ENCODE results near the gene SDK2.

Gene SDK2

GRCh38 chr17:73632513-73632912 is 11.7 kb downstream of the SDK2 start:
- no peak for DNase-seq (ENCODE audit: low read depth)

- no peak for DNase-seq (ENCODE audit: low read depth)
Observed at GRCh38 chr17:73630965-73631595, 13.2 kb downstream of the SDK2 start.

GRCh38 chr17:73630531-73630930 is 13.7 kb downstream of the SDK2 start:
- DNase-seq (ENCODE audit: low read depth): no peak

DNA sequence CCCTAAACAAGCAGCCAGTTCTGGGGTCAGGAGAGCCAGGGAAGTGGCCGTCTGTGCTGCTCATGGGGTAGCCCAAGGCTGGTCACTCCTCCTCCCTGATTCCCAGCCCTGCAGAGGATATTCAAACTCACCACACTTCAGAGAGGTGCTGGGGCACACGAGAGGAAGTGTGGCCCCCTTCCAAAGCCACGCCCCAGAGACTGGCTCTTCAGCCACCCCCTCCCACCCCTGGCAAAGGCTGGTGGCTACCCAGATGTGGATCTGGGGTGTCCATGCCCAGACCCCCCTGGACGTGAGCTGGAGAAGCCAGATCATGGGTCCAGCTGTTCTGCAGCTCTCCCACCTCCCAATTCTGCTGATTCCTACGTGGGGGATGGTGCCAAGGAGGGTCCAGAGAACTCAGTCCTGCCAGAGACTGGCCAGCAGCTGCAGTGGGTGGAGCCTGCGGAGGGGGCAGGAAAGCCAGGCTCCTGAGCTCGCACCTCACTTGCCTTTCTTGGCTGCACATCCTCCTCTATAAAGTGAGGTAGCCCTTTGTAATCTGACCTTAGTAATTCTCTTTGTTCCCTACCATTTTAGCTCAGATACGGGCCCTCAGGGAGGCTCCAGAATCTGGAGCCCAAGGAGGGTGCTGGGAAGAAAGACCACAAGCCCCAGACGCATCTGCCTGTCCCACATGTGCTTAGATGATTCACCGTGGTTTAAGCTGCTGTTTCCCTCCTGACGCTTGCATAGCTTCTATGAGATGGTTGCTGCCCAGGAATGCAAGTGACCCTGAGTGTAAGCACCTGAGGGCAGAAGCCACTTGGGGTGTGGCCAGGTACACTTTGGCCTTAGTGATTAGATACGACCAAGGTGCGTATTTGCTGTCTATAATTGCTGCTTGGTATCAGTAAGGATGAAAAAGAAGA is 15.3 kb downstream of the SDK2 start:
- DNase-seq (ENCODE audit: low read depth): no peak

- DNase-seq (ENCODE audit: low read depth): no peak
Observed at GRCh38 chr17:73625991-73626673, 18.1 kb downstream of the SDK2 start.

GRCh38 chr17:73625006-73625405 is 19.2 kb downstream of the SDK2 start:
- DNase-seq (ENCODE audit: low read depth): no peak

DNA sequence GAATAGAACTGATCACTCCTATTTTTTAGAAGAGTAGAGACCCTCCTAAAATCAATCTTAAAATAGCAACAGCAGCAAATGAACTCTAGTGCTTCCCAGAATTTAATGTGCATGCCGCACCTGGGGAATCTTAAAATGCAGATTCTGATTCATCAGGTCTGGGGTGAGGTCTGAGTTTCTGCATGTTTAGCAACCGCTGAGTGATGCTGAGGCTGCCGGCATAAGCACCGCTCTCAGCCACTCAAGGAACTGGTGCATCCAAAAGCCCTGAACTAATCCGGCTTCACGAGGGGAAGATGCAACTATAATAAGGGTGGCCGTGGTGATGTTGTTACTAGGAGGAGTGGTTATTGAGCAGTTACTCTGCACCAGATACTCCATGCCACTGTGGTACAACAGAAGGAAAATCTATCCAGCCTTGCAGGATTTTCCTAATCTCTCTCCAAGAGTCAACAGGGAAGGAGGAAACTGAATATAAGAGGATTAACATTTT is 19.7 kb downstream of the SDK2 start:
- DNase-seq (ENCODE audit: low read depth): no peak

- DNase-seq (ENCODE audit: low read depth): no peak
Observed at GRCh38 chr17:73623818-73624217, 20.4 kb downstream of the SDK2 start.

GRCh38 chr17:73623247-73623646 is 21.0 kb downstream of the SDK2 start:
- no peak for DNase-seq (ENCODE audit: low read depth)

- DNase-seq (ENCODE audit: low read depth): no peak
Observed at GRCh38 chr17:73622381-73622780, 21.9 kb downstream of the SDK2 start.

DNA sequence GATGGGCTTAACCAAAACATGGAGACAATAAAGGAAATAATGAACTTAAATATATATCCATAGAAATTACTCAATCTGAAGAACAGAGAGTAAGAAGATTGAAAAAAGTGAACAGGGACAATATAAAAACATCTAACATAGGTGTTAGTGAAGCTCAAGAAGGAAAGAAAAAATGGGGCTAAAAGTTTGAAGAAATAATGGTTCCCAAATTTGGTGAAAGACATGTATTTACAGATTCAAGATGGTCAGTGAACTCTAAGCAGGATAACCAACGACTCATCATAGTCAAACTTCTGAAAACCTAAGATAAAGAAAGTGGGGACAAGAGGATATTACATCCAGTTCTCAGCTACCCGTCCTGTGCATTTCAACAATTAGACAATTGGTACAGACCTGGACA is 22.6 kb downstream of the SDK2 start:
- no peak for DNase-seq (ENCODE audit: low read depth)

DNA sequence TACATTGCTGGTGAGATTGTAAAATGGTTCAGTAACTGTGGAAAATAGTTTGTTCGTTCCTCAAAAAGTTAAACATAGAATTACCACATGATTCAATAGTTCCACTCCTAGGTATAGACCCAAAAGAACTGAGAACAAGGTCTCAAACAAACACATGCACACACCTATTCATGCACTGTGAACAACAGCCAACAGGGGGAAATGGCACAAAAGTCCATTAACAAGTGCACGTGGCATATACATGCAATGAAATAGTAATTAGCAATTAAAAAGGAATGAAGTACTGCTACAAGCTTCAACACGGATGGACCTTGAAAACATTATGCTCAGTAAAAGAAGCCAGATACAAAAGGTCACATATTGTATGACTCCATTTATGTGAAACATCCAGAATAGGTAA is 23.8 kb downstream of the SDK2 start:
- DNase-seq (ENCODE audit: low read depth): no peak

GRCh38 chr17:73617501-73617900 is 26.7 kb downstream of the SDK2 start:
- DNase-seq (ENCODE audit: low read depth): no peak

- no peak for DNase-seq (ENCODE audit: low read depth)
Observed at GRCh38 chr17:73616873-73617404, 27.3 kb downstream of the SDK2 start.

DNA sequence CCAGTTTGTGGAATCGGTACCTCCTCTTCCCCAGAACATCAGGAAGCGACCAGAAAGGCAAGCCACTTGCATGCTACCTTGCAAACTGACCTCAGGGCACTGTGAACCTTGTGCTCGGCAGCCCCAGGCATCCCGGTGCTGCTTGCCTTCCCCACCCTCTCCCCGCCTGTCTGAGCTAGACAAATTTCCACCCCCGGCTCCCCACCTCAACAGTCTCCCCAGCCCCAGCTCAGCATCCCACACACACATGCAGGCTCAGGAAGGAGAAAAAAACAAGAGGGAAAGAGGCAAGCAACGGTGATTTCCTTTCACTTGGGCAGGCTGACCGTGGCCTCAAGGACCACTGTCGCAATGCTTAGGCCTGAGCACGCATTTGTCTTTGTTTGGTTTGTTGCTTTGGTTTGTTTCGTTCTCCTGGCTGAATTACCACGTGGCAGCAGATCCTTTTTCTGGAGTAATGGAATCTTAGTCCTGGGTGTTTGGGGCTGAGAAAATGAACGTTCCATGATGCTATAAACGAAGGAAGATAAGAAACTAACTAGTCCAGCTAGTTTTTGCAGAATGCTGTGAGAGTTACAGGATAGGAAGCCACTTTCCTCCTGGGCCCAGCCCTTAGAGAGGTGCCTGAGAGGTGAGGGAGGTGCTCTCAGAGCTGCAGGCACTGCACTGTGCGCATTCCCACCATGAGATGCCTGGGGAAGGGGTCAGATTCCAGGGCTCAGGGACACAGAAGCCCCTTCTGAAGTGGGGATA is 27.9 kb downstream of the SDK2 start:
- DNase-seq (ENCODE audit: low read depth): no peak

GRCh38 chr17:73614256-73614655 is 30.0 kb downstream of the SDK2 start:
- no peak for DNase-seq (ENCODE audit: low read depth)

GRCh38 chr17:73613271-73614233 is 30.7 kb downstream of the SDK2 start:
- no peak for DNase-seq (ENCODE audit: low read depth)

DNA sequence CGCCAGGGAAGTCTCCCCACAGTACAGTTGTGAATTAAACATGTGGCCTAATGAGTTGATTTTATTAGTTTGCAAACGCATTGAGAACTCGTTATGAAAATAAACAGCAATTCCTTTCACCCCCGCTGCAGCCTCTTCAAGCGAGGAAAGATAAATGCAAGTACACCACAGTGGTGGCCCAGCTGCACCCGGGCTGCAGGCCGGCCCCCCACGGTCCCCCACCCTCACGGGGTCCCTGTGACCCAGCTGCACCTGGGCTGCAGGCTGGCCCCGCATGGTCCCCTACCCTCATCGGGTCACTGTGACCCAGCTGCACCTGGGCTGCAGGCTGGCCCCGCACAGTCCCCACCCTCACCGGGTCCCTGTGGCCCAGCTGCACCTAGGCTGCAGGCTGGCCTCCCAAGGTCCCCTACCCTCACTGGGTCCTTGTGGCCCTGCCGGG is 32.2 kb downstream of the SDK2 start:
- DNase-seq (ENCODE audit: low read depth): no peak

DNA sequence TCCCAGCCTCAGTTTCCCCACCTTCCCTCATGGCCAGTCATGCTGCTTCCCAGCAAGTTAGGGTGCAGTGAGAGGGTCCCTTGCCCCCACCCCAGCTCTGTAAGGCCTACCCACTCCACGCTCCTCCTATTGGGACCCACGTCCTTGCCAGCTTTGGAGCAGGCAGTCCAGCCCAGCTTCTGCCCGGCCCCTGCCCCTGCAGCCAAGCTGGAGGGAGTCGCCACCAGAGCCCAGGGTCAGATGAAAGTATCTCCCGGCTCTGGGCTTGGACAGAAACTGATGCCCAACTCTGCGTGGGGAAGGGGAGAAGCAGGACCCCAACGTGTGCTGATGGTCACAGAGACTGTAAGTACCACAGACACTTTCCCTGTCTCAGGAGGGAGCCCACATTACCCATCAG is 32.6 kb downstream of the SDK2 start:
- DNase-seq (ENCODE audit: low read depth): no peak

- DNase-seq (ENCODE audit: low read depth): no peak
Observed at GRCh38 chr17:73610331-73610911, 33.8 kb downstream of the SDK2 start.

All from stimulated activated CD8-positive, alpha-beta memory T cell treated with anti-CD3 and anti-CD28 coated beads, Interleukin-12 subunit alpha, Interleukin-12 subunit beta, amount 100 ng/mL, for 1 hour (primary cell).